Mesendoderm (in vitro differentiated cells): Measurements from ENCODE around the gene PPP1R1C.

Source experiments
- DNase-seq: peaks from one replicate; pipeline ENCODE4 v3.0.0; 2013
- H2AK5ac ChIP-seq: 2 replicates; pipeline ENCODE4 v1.6.1; 2013; ENCODE audit warnings: low read length, inconsistent platforms
- H2BK120ac ChIP-seq: 2 replicates; pipeline ENCODE4 v1.6.1; 2013; ENCODE audit warnings: low read depth, mild to moderate bottlenecking, low read length, moderate library complexity, mixed read lengths
- H2BK15ac ChIP-seq: replicated peaks from 2 replicates; pipeline ENCODE4 v1.6.1; 2013; ENCODE audit warnings: low read depth, mild to moderate bottlenecking, moderate library complexity
- H2BK5ac ChIP-seq: 2 replicates; pipeline ENCODE4 v1.6.1; 2013; ENCODE audit warnings: low read length, inconsistent platforms
- H3K18ac ChIP-seq: 2 replicates; pipeline ENCODE4 v1.6.1; 2013; ENCODE audit warnings: mild to moderate bottlenecking, low read length, mixed read lengths
- H3K23ac ChIP-seq: one replicate; pipeline ENCODE4 v1.6.1; 2013; ENCODE audit warnings: low read length
- H3K27ac ChIP-seq: 2 replicates; pipeline ENCODE4 v1.5.1; 2013; ENCODE audit warnings: low read depth, mild to moderate bottlenecking, inconsistent platforms, low read length, moderate library complexity
- H3K27me3 ChIP-seq: 2 replicates; pipeline ENCODE4 v1.6.1; 2013; ENCODE audit warnings: low read length, control low read depth, mild to moderate bottlenecking, inconsistent platforms; ENCODE audit not compliant: insufficient read depth, poor library complexity
- H3K36me3 ChIP-seq: 2 replicates; pipeline ENCODE4 v1.6.1; 2013; ENCODE audit warnings: low read length, inconsistent platforms; ENCODE audit not compliant: control insufficient read depth, insufficient read depth
- H3K4ac ChIP-seq: one replicate; pipeline ENCODE4 v1.6.1; 2013; ENCODE audit warnings: low read depth, mild to moderate bottlenecking, low read length, moderate library complexity
- H3K4me1 ChIP-seq: 2 replicates; pipeline ENCODE4 v1.6.1; 2013; ENCODE audit warnings: low read depth, low read length, inconsistent platforms; ENCODE audit not compliant: control insufficient read depth
- H3K4me2 ChIP-seq: 2 replicates; pipeline ENCODE4 v1.6.1; 2013; ENCODE audit warnings: low read length
- H3K4me3 ChIP-seq: 2 replicates; pipeline ENCODE4 v1.5.1; 2013; ENCODE audit warnings: mild to moderate bottlenecking, low read length
- H3K56ac ChIP-seq: one replicate; pipeline ENCODE4 v1.6.1; 2013; ENCODE audit warnings: low read length
- H3K79me1 ChIP-seq: 2 replicates; pipeline ENCODE4 v1.6.1; 2013; ENCODE audit warnings: low read length, inconsistent platforms
- H3K79me2 ChIP-seq: 2 replicates; pipeline ENCODE4 v1.6.1; 2013; ENCODE audit warnings: mild to moderate bottlenecking, low read length; ENCODE audit not compliant: control insufficient read depth, insufficient read depth
- H3K9ac ChIP-seq: 2 replicates; pipeline ENCODE4 v1.6.1; 2013; ENCODE audit warnings: low read length, inconsistent platforms
- H4K5ac ChIP-seq: one replicate; pipeline ENCODE4 v1.6.1; 2013; ENCODE audit warnings: low read length
- H4K8ac ChIP-seq: one replicate; pipeline ENCODE4 v1.6.1; 2013; ENCODE audit warnings: low read depth, mild to moderate bottlenecking, control low read depth, low read length, moderate library complexity
- WGBS: extraction: QIAGEN DNeasy Blood & Tissue Kit; methylation state at CpG from one replicate; pipeline ENCODE4 v1.1.7; 2013; ENCODE audit warnings: low lambda C conversion rate, missing lambda C conversion rate; ENCODE audit not compliant: insufficient coverage; ENCODE audit errors: extremely low coverage; 5-methylcytosine and 5-hydroxymethylcytosine counted together

Gene PPP1R1C

GRCh38 chr2:182113334-182113733 lies 127.7 kb downstream of the PPP1R1C start:
- H3K4me2 ChIP-seq = no peak overlapping the region
- no peak overlapping the region for H2AK5ac ChIP-seq
- no CpG with 5 or more reads among the region's 3 CpGs for WGBS
- no peaks in the 10 kb centered on the region for H3K36me3 ChIP-seq
- no peak overlapping the region for H2BK120ac ChIP-seq
- H2BK5ac ChIP-seq = no peak overlapping the region
- H4K5ac ChIP-seq = no peak overlapping the region
- no peak overlapping the region for H4K8ac ChIP-seq
- no peak overlapping the region for H2BK15ac ChIP-seq
- H3K4me3 ChIP-seq = no peak overlapping the region
- no peaks in the 10 kb centered on the region for H3K27me3 ChIP-seq
- no peak overlapping the region for H3K56ac ChIP-seq
- no peaks in the 10 kb centered on the region for H3K79me1 ChIP-seq
- no peak overlapping the region for H3K23ac ChIP-seq
- no peaks in the 10 kb centered on the region for H3K4me1 ChIP-seq
- no peak overlapping the region for H3K18ac ChIP-seq
- no peaks in the 10 kb centered on the region for H3K79me2 ChIP-seq
- no peak overlapping the region for H3K4ac ChIP-seq
- DNase-seq = no peak
- no peak overlapping the region for H3K27ac ChIP-seq
- no peak overlapping the region for H3K9ac ChIP-seq

GRCh38 chr2:182115258-182115657 lies 129.6 kb downstream of the PPP1R1C start:
- no peak overlapping the region for H4K8ac ChIP-seq
- no peaks in the 10 kb centered on the region for H3K79me1 ChIP-seq
- no peak overlapping the region for H3K18ac ChIP-seq
- no peaks in the 10 kb centered on the region for H3K36me3 ChIP-seq
- DNase-seq = no peak
- H4K5ac ChIP-seq = no peak overlapping the region
- H2BK120ac ChIP-seq = no peak overlapping the region
- no peak overlapping the region for H3K4me2 ChIP-seq
- no peak overlapping the region for H3K23ac ChIP-seq
- no peak overlapping the region for H2AK5ac ChIP-seq
- no peak overlapping the region for H3K4me3 ChIP-seq
- H3K27ac ChIP-seq = no peak overlapping the region
- H2BK5ac ChIP-seq = no peak overlapping the region
- H3K4ac ChIP-seq = no peak overlapping the region
- H3K9ac ChIP-seq = no peak overlapping the region
- no peak overlapping the region for H2BK15ac ChIP-seq
- H3K56ac ChIP-seq = no peak overlapping the region
- H3K4me1 ChIP-seq = no peaks in the 10 kb centered on the region
- H3K27me3 ChIP-seq = no peaks in the 10 kb centered on the region
- H3K79me2 ChIP-seq = no peaks in the 10 kb centered on the region

- Histone ChIP-seq H3K56ac (no peak overlapping the region), H3K36me3 (no peaks in the 10 kb centered on the region), H2BK120ac (no peak overlapping the region), H3K4ac (no peak overlapping the region), H3K79me2 (no peaks in the 10 kb centered on the region), H2BK5ac (no peak overlapping the region), H4K8ac (no peak overlapping the region), H3K4me2 (no peak overlapping the region), H2BK15ac (no peak overlapping the region), H3K27me3 (no peaks in the 10 kb centered on the region), H3K27ac (no peak overlapping the region), H3K18ac (no peak overlapping the region), H3K23ac (no peak overlapping the region), H4K5ac (no peak overlapping the region), H3K4me1 (no peaks in the 10 kb centered on the region), H3K79me1 (no peaks in the 10 kb centered on the region), H2AK5ac (no peak overlapping the region), H3K4me3 (no peak overlapping the region), H3K9ac (no peak overlapping the region)
- no peak for DNase-seq
- WGBS = no CpG with 5 or more reads among the region's 2 CpGs
Observed at GRCh38 chr2:182116774-182117173, 131.1 kb downstream of the PPP1R1C start.

- Histone ChIP-seq H2BK120ac (no peak overlapping the region), H3K56ac (no peak overlapping the region), H2AK5ac (no peak overlapping the region), H3K4me2 (no peak overlapping the region), H4K8ac (no peak overlapping the region), H4K5ac (no peak overlapping the region), H3K27ac (no peak overlapping the region), H3K4me3 (no peak overlapping the region), H3K23ac (no peak overlapping the region), H3K4ac (no peak overlapping the region), H2BK15ac (no peak overlapping the region), H3K4me1 (no peaks in the 10 kb centered on the region), H3K18ac (no peak overlapping the region), H3K36me3 (no peaks in the 10 kb centered on the region), H3K79me2 (no peaks in the 10 kb centered on the region), H3K27me3 (no peaks in the 10 kb centered on the region), H3K9ac (no peak overlapping the region), H3K79me1 (no peaks in the 10 kb centered on the region), H2BK5ac (no peak overlapping the region)
- no CpG with 5 or more reads among the region's 1 CpG for WGBS
- no peak for DNase-seq
Observed at GRCh38 chr2:182117196-182117595, 131.5 kb downstream of the PPP1R1C start.

GRCh38 chr2:182128821-182129707 lies 143.4 kb downstream of the PPP1R1C start:
- Histone ChIP-seq H2BK15ac (no peak overlapping the region), H3K4me1 (no peaks in the 10 kb centered on the region), H2BK120ac (no peak overlapping the region), H3K27me3 (no peaks in the 10 kb centered on the region), H3K36me3 (no peaks in the 10 kb centered on the region), H3K79me1 (no peaks in the 10 kb centered on the region), H3K27ac (no peak overlapping the region), H2AK5ac (no peak overlapping the region), H3K56ac (no peak overlapping the region), H4K8ac (no peak overlapping the region), H3K4ac (no peak overlapping the region), H3K4me3 (no peak overlapping the region), H3K4me2 (no peak overlapping the region), H4K5ac (no peak overlapping the region), H2BK5ac (no peak overlapping the region), H3K9ac (no peak overlapping the region), H3K23ac (no peak overlapping the region), H3K79me2 (no peaks in the 10 kb centered on the region), H3K18ac (no peak overlapping the region)
- no CpG with 5 or more reads among the region's 3 CpGs for WGBS
- DNase-seq = no peak

GRCh38 chr2:182132605-182133004 lies 147.0 kb downstream of the PPP1R1C start:
- Histone ChIP-seq H4K8ac (no peak overlapping the region), H3K79me2 (no peaks in the 10 kb centered on the region), H3K9ac (no peak overlapping the region), H3K23ac (no peak overlapping the region), H3K4me2 (no peak overlapping the region), H3K4me1 (no peaks in the 10 kb centered on the region), H3K56ac (no peak overlapping the region), H3K18ac (no peak overlapping the region), H3K4me3 (no peak overlapping the region), H3K79me1 (no peaks in the 10 kb centered on the region), H4K5ac (no peak overlapping the region), H3K36me3 (no peaks in the 10 kb centered on the region), H2BK15ac (no peak overlapping the region), H3K27me3 (no peaks in the 10 kb centered on the region), H2BK120ac (no peak overlapping the region), H2BK5ac (no peak overlapping the region), H3K4ac (no peak overlapping the region), H3K27ac (no peak overlapping the region), H2AK5ac (no peak overlapping the region)
- no peak for DNase-seq
